GM19372 (cell line): Measurements from ENCODE around the gene BLOC1S3.

Experiments used
- ATAC-seq: cut with Tn5 transposase; IDR thresholded peaks from one replicate; pipeline ENCODE4 v1.9.1; 2021; ENCODE audit warnings: mild to moderate bottlenecking, low read depth, moderate library complexity; ENCODE audit not compliant: unreplicated experiment

Gene BLOC1S3

DNA sequence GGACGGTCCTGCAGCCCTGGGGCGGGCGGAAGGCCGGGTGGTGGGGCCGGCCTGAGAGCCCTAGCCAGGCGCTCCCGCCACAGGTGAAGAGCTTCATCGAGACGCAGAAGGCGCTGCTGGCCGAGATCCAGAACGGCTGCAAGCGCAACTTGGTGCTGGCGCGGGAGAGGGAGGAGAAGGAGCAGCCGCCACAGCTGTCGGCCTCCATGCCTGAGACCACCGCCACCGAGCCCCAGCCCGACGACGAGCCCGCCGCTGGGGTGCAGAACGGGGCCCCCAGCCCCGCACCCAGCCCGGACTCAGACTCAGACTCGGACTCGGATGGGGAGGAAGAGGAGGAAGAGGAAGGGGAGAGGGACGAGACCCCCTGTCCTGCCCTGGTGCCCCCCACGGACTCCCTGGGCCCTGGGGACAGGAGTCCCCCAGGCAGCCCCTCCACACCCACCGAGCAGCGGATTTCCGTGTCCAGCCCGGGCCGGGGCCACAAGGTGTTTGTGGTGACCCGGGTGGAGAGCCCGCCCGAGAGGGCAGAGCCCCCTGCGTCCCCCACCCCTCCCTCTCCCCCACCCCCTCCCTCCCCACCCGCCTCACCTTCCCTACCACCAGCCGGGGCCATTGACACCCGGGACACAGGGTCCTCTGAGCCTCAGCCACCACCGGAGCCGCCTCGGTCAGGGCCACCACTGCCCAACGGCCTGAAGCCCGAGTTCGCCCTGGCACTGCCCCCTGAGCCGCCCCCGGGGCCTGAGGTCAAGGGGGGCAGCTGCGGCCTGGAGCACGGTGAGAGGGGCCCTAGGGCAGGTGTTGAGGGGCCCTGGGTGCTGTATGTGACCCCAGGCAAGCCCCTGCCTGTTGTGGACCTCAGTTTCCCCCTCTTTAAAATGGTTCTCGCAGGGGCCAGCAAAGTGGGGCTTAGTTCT, 33.1 kb upstream of the BLOC1S3 start:
- no peak for ATAC-seq

- ATAC-seq: no peak
Observed at GRCh38 chr19:45146251-45146650, 32.3 kb upstream of the BLOC1S3 start.

- no peak for ATAC-seq
Observed at GRCh38 chr19:45146741-45147205, 31.8 kb upstream of the BLOC1S3 start.

DNA sequence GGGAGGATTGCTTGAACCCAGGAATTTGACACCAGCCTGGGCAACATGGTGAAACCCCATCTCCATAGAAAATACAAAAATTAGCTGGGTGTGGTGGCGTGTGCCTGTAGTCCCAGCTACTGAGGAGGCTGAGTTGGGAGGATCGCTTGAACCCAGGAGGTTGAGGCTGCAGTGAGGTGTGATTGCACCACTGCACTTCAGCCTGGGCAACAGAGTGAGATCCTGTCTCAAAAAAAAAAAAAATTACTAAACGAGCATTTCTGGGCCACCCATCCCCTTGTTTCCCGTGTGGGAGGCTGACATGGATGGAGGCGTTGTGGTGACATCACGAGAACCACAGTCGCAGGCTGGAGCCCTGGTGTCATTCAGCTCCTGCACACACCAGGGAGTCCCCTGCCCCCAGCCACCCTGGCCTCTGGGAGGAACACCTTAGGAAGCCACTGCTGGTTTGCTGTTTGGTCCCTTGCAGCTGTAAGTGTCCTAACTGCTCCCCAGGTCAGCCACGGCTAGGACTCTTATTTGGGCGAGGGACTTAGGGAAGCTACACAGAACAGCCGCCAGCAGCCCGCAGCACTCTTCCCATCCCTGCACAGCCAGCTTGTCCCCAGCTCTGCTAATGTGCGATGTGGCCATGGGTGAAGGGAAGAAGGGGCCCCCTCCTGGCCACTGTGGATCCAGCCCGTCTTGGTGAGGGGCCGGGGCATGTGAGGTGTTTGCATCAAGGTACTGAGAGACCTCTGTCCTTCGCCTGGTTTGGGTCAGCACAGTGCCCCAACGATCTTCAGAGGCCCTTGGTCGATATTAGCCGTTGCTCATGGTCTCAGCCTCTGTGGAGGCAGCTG, 30.5 kb upstream of the BLOC1S3 start:
- no peak for ATAC-seq

GRCh38 chr19:45149129-45149528, 29.5 kb upstream of the BLOC1S3 start:
- no peak for ATAC-seq

DNA sequence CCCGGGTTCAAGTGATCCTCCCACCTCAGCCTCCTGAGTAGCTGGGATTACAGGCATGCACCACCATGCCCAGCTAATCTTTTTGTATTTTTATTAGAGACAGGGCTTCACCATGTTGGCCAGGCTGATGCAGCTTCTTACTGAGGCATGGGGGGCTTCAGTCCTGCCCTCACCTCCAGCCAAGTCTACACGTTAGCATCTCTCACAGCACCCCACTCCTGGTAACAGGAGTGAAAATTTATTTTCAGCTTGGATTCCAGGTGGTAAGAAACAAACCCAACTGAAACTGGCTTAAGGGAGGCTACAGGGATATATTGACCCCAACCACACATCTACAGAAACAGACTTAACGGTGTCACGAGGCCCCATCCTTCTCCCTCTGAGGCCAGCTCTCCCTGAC, 28.4 kb upstream of the BLOC1S3 start:
- ATAC-seq: no peak

DNA sequence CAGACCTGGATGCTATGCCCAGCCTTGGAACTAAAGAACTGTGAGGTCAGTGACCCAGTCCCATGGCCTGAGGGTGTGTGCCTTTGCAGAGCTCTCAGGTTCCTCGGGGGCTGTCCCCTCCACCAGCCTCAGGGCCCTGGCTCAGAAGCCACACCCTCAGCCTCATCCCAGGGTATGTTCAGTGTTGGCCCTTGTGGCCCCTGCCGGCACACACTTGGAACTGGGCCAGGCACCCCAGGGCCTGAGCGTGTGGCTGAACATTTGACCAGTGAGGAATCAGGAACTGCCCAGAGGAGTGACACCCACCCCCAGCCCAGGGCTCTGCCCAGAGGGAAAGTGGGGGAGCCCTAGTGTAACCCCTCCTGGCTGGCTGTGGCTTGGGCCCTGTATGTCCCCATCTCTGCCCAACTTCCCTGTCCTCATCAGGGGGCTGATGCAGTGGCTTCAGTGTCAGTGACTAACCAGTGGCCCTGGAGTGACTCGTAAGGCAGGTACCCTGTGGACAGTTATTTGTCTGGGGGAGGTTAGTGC, 27.8 kb upstream of the BLOC1S3 start:
- no peak for ATAC-seq

DNA sequence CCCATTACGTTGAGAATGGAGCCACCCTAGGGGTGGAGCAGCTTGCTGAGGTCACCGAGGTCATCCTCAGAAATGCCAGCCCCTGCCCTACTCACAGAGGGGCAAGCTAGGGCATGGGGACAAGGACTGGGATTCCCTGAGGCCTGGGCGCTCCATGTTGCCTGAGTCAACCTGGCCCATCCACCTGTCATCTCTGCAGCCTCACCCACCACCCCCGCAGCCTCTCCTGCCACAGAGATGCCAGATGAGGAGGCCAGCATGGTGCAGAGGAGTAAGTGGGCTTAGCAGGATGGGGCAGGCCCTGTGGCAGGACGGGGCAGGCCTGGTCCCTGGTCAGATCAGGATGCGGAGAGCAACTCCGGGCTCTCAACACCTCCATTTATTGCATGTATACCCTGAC, 27.3 kb upstream of the BLOC1S3 start:
- ATAC-seq: no peak

GRCh38 chr19:45151821-45152503, 26.6 kb upstream of the BLOC1S3 start:
- ATAC-seq: no peak

- no peak for ATAC-seq
Observed at GRCh38 chr19:45152504-45153338, 25.9 kb upstream of the BLOC1S3 start.

- no peak for ATAC-seq
Observed at GRCh38 chr19:45153339-45154063, 25.1 kb upstream of the BLOC1S3 start.

DNA sequence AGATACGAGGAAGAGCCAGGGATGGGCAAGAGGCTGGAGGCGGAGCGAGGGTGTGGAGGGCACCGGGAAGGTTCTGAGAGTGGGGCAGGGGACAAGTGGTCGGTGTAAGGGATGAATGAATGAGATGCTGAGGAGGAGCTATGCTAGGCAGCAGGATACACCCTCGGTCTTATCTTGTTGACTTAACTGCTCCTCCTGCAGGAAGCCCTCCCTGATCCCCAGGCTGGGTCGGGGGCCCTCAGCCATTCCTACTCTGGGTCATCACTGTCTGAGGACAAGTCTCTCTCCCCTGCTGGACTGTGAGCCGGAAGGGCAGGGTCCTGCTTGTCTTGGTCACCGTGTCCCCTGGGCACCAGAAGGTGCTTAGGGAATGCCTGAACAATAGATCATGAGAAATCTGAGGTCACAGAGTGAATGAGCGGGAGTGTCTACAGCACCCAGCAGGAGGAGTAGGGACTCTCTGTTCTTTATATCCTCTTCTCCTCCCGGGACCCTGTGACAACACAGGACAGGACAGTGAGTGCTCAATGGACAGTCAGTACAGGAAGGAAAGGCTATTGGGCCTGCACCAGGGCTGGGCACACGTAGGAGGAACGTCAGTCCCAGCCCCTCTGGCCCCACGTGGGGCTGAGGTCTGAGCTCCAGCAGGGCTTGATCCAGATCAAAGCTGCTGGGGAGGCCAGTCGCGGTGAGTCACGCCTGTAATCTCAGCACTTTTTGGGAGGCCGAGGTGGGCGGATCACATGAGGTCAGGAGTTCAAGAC, 24.3 kb upstream of the BLOC1S3 start:
- no peak for ATAC-seq

- no peak for ATAC-seq
Observed at GRCh38 chr19:45156011-45156630, 22.5 kb upstream of the BLOC1S3 start.

DNA sequence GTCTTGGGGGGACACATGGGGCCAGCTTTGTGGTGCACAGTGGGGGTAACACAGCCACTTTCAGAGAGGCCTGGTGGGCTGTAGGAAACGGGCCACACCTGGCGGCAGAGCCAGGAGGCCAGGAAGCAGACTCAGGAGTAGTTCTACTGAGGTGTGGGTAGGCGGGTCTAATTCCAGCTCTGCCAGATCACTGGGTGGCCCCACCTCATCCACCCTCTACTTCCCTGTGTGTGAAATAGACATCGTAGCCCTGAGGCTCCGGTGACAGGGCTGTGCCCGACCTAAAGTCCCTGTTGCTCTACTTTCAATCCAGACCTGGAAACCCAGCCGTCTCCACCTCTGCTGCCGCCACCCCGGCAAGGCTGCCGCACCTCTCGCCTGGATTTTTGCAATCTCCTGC, 21.8 kb upstream of the BLOC1S3 start:
- no peak for ATAC-seq

DNA sequence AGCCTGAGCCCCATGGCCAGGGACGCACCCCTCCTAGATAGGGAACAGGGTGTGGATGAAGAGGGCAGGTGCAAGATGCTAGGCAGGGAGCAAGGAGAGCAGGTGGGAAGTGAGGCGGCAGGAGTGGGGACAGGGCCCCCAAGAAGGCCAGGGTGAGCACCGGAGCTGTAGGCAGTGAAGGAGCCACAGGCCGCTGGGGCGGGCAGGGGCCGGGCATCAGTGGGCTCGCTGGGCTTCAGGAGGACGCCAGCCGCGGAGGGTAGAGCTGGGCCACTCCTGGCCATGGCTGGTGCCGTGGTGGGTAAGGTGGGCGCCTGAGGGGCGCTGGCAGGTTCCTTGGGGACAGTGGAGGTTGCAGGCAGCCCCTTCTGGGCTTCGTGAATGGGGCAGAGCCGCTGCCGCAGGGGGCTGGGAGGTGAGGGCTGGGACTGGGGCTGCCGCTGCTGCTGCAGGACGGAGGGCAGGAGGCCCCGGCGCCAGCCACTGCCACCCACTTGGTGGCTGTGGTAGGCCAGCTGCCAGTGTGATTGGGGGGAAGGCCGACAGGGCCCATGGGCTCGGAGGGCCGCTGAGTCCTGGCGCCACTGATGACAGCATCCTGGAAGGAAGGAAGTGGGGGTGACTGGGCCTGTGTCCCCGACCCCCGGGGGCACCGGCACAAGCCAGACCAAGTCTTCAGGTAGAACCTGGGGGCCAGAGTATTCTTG, 19.9 kb upstream of the BLOC1S3 start:
- ATAC-seq: no peak

- no peak for ATAC-seq
Observed at GRCh38 chr19:45159210-45159970, 19.2 kb upstream of the BLOC1S3 start.

- ATAC-seq: no peak
Observed at GRCh38 chr19:45159971-45160324, 18.6 kb upstream of the BLOC1S3 start.
